ENCODE data around the gene RNF157. TPM values are rescaled to one million over a fixed set of nuclear protein-coding genes. Genes with fewer than 3 reads are reported as not detected.

The RNF157 gene
- total RNA-seq: 15.8 TPM

DNA sequence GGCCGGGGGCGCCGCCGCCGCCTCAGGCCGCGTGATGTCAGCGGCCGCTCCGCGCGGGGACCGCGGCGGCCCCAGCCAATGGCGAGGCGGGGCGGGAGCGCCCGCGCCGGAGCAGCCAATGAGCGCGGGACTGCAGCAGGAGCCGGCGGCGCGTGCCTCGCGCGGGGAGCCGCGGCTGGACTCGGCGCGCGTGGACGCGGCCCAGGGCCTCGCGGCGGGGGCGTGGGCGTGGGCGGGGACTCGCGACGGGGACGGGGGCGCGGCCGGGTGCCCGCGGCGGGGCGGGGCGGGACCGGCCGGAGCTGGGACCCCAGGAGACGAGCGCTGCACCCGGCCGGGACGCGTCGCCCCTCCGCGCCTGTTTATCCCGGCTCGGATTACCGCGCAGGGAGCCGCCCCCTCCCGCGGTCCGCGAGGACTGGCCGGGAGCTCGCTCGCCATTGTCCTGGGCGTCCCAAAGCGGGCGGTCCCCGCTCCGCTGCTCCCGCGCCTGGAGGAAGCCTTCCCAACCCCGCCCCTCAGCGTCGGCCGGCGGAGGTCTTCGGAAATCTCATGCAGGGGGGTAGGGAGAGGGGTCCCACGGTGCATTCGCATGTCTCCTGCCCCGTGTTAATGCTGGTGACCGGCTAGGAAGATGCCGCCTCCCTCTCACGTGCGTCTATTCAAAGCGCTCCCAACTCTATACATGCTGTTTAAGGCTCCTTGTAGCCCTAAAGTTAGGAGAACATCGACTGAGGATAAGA is at the start of gene RNF157:
Gene RNF157, minus strand, starts transcription at position 33 of the 743 bp plus-strand sequence. CDS start 253 bp downstream, outside the sequence.
- intact Hi-C loops (cut with DNase I): no loop called here
- DNase-seq (ENCODE audit: low spot score) (peak; percentile 69), ATAC-seq (peak; percentile 82)

DNA sequence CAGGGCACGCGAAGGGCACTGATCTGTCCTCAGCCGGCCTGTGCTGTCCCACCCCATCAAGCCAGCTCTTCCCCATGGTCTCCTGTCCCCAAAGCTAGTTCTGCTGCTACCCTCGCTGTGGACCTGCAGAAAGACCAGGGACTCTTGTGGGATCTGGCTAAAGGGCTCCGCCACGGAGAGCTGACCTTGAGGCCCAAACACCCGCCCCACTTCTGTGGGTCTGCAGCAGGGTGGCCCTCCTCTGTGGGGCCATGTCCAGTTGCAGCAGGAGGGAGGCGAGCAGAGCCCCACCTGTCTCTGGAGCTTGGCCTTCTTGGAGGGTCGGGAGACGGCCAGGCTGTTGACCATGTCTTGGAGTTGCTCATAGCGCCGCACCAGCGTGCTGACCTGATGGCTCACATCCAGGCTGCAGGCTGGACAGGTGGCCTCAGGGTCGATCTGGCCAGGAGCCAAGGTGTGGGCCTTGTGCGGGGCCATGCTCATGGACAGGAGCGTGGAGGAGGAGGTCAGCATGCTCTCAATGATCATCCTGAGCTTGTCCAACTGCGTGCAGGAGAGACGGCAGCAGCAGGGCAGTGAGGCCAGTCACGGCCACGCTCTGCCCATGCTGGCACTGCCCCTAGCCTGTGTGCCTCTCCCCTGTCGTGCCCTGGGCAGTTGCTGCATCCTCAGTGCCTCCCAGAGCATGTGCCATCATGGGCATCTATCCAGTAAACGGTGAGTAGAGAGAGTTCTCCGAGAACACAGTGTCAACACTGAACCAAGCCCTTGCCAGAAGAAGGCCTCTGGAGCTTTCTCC is 41.5 kb upstream of the RNF157 start:
- intact Hi-C loops (cut with DNase I): no loop called here
- ATAC-seq (no peak), DNase-seq (ENCODE audit: low spot score) (no peak)

DNA sequence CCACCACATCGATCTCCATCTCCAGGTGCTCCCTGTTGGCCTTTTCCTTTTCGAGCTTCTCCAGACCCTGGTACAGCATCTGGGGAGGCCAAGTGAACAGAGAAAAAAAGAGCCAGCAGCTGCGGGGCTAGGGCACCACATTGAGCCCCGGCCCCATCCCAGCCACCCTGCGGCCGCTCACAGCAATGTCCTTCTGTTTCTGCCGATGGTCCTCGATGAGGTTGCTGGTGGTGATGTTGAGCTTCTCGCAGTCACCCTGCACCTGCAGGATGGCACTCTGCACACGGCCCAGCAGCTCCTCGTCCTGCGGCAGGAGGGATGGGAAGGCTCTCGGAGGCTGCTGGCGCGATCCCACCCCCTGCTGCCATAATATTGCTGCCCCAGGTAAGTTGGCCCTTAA is 40.4 kb upstream of the RNF157 start:
- DNase-seq (ENCODE audit: low spot score) (no peak), ATAC-seq (no peak)
- intact Hi-C loops (cut with DNase I): no loop called here

DNA sequence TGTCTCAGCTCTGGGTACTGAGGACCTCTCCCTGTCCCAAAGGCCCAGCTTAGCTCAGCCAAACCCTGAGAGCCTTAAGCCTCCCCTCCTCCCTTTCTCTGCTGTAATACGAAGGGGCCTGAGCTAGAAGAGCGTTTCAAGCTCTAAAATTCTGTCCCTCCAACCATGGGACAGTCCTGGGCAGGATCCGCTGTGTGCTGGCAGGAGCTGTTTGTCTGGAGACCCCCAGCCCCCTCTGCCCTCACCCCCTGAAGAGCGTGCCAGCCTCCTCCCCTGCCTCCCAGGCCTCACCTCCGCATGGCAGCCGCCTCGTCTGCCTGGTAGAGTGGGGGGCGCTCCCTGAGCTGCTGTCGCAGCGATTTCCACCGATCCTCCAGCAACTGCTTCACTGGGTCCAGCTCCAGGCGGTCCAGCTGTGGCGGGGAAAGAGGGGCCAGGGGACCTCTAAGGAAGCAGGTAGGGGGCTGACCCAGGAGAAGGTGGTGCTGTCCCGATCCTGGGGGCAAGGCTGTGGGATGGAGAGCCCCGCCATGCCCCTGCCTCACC is 39.5 kb upstream of the RNF157 start:
- DNase-seq (ENCODE audit: low spot score) (no peak), ATAC-seq (no peak)
- intact Hi-C loops (cut with DNase I): loop anchor here (2.0 kb wide), 1 partner anchor 157 kb away; no protein-coding TSS in a partner anchor

DNA sequence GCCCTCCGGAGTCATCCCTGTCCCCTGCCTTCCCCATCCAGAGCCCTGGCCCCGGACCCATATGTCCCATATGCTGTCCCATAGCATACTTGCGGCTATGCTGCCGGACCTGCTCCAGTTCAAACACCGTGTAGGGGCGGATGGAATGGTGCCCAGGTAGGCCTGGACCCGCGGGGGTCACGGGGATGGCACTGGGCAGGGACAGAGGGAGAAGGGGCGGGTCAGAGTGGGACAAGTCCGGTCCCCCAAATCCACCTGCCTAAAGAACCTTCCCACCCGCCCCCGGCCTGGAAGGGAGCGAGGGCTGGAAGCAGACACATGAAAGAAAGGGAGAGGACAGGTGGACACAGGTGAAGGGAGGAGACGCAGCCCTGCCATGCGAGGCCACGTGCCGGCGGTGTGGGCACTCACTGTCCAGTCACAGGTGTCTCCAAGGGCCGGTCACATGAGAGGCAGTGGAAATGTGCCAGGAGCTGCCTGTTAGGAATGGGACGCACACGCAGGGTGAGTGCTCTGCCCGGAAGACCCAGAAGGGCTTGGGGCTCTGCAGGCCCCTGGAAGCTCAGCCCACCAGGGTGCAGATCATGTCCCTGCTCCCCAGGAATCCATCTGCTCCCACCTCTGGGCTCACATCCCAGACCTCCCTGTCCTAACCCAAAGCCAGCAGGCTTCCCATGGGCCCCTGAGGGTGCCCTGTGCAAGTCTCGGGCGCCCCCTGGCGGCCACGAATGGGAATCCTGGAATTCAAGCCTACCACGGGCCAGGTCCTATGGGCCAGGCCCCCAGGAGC is 38.9 kb upstream of the RNF157 start:
- intact Hi-C loops (cut with DNase I): loop anchor here (2.0 kb wide), 1 partner anchor 156 kb away; no protein-coding TSS in a partner anchor
- DNase-seq (ENCODE audit: low spot score): peak; percentile 95
- peak; percentile 93 for ATAC-seq

DNA sequence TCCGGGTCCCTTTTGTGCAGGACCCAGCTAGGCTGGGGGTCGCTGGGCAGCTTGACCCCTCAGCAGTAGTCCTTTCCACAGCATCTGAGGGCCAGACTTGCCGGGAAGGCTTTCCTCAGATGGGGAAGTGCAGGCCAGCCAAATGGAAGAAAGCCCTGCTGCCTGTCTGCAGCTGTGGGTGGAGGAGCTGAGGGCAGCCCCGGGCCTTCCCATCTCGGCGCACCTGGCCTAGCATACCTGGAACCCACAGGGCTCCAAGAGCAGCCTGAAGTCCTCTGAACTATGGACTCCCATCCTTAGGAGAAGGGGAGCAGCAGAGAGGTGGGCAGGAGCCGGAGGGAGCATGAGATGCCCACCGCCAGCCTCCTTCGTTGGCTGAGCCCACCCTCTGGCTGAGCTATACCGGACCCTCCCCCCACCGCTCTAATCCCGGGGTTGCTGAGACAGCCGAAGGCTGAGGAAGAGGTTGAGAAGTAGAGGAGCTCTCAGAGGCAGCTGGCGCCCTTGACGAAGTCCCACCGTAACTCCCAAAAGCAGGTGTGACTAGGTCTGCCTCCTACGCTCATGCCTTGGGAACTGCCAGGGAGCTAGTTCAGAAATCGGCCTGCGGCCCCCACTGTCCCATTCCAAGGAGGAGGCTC is 38.1 kb upstream of the RNF157 start:
- intact Hi-C loops (cut with DNase I): loop anchor here (2.0 kb wide), 1 partner anchor 156 kb away; no protein-coding TSS in a partner anchor
- ATAC-seq (no peak), DNase-seq (ENCODE audit: low spot score) (no peak)

DNA sequence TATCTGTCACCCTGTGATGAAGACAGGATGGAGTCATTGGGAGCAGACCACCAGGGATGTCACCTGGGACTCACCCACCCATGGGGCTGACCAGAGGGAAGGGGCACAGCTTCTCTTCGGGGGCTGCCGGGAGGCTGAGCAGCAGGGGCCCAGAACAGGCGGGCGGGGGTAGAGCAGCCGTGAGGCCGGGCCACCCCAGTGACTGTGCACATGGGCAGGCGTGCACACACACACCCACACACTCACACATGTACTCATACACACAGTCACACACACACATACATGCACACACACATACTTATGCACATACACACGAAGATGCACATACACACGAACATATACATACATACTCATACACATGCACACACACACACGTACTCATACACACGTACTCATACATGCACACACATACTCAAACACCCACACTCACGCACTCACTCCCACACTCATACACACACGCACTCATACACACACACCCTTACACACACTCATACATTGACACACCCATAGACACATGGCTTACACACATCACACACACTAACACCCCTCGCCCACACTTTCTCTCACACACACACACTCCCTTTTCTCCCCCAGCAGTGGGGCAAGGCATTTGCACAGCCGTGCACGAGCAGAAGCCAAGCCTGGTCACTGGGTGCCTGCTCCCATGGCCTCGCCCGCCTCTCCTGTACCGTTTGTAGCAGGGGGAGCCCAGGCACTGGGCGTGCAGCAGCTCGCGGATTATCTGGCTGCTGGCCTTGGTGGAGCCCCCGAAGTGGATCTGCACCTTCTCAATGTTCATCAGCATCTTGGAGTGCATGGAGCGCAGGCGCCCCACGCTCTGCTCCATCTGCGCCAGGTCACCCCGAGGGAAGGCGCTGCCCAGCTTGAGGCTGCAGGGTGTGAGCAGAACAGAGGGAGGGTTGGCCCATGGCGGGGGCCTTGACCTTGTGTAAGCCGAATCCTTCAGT is 37.3 kb upstream of the RNF157 start:
- intact Hi-C loops (cut with DNase I): loop anchor here (2.0 kb wide), 1 partner anchor 155 kb away; no protein-coding TSS in a partner anchor
- ATAC-seq (no peak), DNase-seq (ENCODE audit: low spot score) (no peak)

DNA sequence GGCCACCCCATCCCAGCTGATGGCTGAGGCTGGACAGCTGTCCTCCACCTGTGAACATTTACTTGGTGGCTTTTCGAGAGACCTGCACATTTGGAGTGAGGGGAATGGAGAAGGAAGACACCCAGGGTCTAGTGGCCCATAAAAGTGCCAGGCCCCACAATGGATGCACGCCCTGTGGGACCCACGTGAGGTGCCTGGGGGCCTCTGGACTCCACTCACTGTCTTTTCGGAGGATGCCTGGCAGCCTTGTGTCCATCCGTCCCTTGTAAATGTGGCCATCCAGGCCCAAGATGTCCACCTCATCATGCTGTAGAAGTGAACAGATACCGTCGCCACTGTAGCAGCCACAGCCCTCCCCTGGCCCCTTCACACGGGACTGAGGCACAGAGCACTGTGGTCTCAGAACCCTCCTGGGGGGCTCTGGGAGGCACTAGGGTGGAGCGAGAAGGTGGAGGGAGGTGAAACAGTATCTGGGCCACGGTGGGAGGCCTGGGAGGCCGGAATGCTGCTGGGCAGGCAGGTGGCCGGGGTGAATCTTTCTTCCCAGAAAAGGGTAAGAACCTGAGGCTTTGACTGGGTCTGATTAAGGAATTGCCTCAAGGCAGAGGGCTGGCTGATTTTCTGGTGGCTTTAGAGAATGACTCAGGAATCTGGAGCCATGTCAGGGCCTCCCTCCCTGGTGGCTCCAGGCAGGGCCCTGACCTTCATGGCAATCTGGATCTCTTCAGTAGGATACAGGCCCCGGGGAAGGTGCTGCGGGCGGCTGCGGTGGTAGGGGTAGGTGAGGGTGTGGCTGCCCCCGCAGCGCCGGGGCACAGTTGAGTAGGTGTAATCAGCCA is 36.4 kb upstream of the RNF157 start:
- DNase-seq (ENCODE audit: low spot score) (no peak), ATAC-seq (no peak)
- intact Hi-C loops (cut with DNase I): no loop called here

DNA sequence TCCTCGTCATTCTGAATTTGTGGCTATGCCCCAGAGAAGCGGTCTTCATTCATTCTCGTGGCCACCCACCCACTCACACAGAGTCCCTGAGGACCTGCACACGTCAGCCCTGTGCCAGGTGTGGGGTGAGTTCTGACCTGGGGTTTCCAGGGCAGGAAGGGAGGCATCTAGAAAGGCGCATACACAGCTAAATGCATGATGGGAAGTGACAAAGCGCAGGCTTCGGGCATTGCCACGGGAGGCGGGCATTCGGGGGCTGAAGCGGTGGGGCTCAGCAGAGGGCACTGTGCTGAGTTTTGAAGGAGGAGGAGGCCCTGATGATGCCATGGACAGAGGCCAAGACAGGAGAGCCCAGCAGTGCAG is 35.8 kb upstream of the RNF157 start:
- no peak for ATAC-seq
- DNase-seq (ENCODE audit: low spot score): no peak
- intact Hi-C loops (cut with DNase I): no loop called here

DNA sequence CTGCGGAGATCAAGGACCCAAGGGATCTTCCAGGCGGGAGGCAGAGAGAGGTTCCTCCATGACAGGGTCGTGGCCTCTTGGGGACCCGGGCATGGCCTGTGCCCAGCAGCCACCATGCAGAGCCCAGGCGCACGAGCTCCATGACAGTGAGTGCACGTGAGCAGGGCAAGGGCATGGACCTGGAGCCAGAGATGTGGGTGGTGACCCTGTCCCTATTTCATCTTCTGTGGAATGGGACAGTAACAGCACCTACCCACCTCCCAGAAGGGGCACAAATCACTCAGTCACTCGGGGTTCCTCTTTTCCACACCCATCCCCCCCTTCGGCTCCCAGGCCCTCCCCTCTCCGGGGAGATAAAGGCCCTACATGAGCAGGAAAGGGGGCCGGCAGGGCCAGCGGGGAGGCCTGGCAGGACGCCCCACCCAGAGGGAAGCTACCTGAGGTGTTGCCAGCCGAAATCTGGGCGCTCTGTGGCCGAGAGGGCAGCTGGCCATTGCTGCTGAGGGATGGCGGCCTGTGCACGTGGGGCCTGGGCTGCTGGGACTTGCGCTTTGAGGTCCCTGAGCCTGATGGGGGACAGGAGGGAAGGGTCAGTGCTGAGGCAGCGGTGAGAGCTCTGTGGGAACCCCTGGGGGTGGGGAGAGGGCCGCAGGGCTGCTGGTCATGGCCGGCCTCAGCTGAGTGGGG is 35.2 kb upstream of the RNF157 start:
- ATAC-seq (no peak), DNase-seq (ENCODE audit: low spot score) (no peak)
- intact Hi-C loops (cut with DNase I): no loop called here

DNA sequence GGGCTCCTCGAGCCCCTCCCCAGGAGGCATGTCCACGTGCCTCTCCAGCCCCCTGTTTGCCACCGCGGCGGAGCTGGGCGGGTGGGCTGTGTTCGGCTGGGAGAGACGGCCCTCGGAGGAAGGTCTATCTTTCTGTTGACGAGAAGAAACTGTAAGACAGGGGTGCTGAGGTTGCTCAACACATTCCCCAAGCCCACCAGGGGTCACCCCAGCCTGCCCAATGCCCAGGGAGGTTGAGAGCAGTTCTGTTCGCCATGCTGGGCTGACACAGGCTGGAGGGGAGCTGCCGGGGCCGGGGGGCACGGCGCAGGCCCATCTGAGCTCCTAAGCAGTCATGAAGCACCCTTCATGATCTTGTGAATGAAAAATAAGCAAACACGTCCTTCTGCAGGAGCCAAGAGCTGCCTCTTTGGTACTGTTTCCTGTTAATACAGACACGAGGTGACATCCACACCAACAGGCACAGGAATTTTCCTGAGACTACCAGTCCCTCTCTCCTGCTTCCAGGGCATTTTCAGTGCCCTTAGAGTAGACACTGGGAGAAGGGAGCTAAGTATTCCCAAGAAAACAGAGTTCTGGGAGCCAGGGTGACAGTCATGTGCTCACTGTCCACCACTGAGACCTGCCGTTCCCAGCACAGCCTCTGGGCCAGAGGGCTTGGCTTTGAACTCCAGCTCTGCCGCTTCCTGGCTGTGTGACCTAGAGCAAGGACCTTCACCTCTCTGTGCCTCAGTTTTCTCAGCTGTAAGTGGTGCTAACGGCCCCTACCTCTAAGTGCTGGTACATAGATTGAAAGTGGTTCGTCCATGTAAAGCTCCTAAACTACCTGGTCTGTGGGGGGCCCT is 34.0 kb upstream of the RNF157 start:
- no peak for DNase-seq (ENCODE audit: low spot score)
- intact Hi-C loops (cut with DNase I): no loop called here
- no peak for ATAC-seq

DNA sequence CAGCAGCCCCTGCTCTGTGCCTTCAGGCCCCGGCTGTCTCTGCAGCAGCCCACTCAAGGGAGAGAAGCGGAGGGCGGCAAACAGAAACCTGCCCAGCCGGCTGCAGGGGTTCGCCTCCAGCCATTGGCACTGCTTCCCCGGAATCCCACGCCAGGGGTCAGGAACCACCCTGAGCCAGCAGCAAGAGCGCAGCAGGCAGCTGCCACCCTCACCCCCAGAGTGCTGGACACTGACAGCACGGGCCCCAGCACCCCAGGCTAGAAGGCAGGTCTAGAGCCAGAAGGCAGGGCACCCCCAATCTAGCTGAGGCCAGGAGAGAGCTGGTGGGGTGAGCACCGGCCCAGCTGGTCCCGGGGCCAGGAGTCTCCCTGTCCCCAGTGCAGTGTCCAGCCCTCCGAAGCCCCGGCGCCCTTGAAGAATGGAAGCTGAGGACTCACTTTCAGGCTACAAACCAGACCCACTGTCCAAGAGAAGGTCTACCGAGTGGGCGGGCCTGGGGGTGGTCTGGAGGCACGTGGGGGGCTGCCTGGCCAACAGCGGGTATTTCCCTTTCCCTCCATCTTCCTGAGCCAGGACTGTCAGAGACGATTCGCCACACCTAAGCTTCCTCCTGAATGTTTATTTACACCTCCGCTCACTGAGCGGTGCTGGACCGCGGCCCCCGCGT is 33.3 kb upstream of the RNF157 start:
- intact Hi-C loops (cut with DNase I): no loop called here
- ATAC-seq: peak; percentile 2
- DNase-seq (ENCODE audit: low spot score): no peak

DNA sequence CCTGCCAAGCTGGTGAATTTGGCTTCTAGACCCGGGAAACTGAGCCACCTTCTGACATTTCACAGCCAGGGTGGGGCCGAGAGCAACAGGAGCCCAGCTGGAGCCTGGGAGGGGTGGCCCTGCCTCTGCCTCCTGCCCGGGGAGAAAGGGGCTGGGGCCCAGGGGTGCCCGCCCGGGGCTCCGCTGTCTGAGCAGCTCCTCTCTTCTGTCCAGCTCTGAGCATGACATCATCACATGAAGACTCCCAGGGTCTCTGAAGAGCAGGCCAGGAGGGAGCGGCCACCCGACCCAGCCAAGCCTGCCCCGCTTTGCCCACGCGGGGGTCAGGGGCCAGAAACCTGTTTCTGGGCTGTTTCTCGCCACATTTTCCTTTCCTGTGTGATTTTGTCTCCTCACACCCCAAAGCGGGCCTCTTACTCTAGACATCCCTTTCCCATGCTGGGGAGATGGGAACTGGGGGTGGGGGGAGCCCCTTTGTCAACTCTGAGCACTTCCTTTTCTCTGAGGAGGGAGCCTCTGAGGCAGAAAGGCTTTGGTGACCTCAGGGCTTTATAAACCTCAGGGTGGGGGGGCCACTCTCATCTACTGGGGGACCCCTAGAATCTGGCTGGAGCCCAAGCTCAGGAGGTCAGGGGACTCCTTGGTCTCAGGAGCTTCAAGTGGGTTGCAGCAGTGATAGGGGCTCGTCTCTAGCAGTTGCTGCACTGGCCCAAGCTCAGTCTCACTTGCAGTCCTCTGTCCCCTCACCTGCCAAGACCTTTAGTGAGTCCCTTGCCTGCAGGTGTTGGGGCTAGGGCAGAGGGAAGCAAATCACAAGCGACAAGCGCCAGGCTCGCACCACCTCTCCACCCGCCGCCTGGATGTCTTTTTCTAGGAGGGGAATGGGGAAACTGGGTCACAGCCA is 32.5 kb upstream of the RNF157 start:
- DNase-seq (ENCODE audit: low spot score) (no peak), ATAC-seq (peak; percentile 21)
- intact Hi-C loops (cut with DNase I): no loop called here

All from sciatic nerve (tissue), 2 donors.